ENCODE results near the gene OLA1. TPM values are rescaled to one million over a fixed set of nuclear protein-coding genes. Genes with fewer than 3 reads are reported as not detected.

The OLA1 gene
- total and polyA plus RNA-seq, 2 of the 13 experiments (the other 11 are each of a cell fraction or from before 2014, with no cell fraction given), result 153 to 241 TPM

GRCh38 chr2:174248187-174248997 is at the start of gene OLA1 (continued):
- peak; percentile 97 for TF ChIP-seq ZNF280B (CRISPR knock-in tag; IDR thresholded peaks at IDR 0.05; ENCODE audit: borderline replicate concordance)
- peak; percentile 93 for TF ChIP-seq ZNF430 (CRISPR knock-in tag; IDR thresholded peaks at IDR 0.05)
- TF ChIP-seq NR2C2 (CRISPR knock-in tag; IDR thresholded peaks at IDR 0.05; ENCODE audit: borderline replicate concordance), result peak; percentile 82
- peak; percentile 86 for TF ChIP-seq E2F1 (CRISPR knock-in tag; IDR thresholded peaks at IDR 0.05)
- no peak for TF ChIP-seq GLMP (CRISPR knock-in tag; IDR thresholded peaks at IDR 0.05; ENCODE audit: borderline replicate concordance)
- TF ChIP-seq TEF (CRISPR knock-in tag; IDR thresholded peaks at IDR 0.05), result peak; percentile 77
- TF ChIP-seq DRAP1 (CRISPR knock-in tag; IDR thresholded peaks at IDR 0.05), result peak; percentile 90
- TF ChIP-seq JUNB (CRISPR knock-in tag; IDR thresholded peaks at IDR 0.05; ENCODE audit: borderline replicate concordance), result peak; percentile 35; the same call in 1 of the 2 replicates
- 0 out of 2 replicates have a peak, but pooled peaks have one; percentile 10 for TF ChIP-seq CREB1 (IDR thresholded peaks at IDR 0.05)
- TF ChIP-seq CREB1 (CRISPR knock-in tag; IDR thresholded peaks at IDR 0.05), result no peak
- peak; percentile 84; the same call in 1 of the 2 replicates for TF ChIP-seq SAFB2 (CRISPR knock-in tag; IDR thresholded peaks at IDR 0.05; ENCODE audit: borderline replicate concordance, low read depth)
- peak; percentile 78 for TF ChIP-seq TBX2 (CRISPR knock-in tag; IDR thresholded peaks at IDR 0.05; ENCODE audit: borderline replicate concordance)
- TF ChIP-seq ZNF704 (CRISPR knock-in tag; IDR thresholded peaks at IDR 0.05; ENCODE audit: borderline replicate concordance), result peak; percentile 88
- peak; percentile 64; the same call in 1 of the 2 replicates for TF ChIP-seq ZMAT3 (CRISPR knock-in tag; conservative IDR thresholded peaks at IDR 0.05)
- no peak for TF ChIP-seq CEBPB (IDR thresholded peaks at IDR 0.05; ENCODE audit: borderline replicate concordance, low read depth, low read length)

All from HepG2 (cell line).